ENCODE results near the gene FCRL6.

- TF ChIP-seq CTCF (IDR thresholded peaks at IDR 0.05): no peak
- no peak for TF ChIP-seq POLR2A (IDR thresholded peaks at IDR 0.05)
These were observed 28.6 kb downstream of the FCRL6 start for GRCh38 chr1:159830722-159831121.

Data from tibial nerve (tissue), 3 donors.